ENCODE measurements around the gene ATG2A.

Gene ATG2A

GRCh38 chr11:64916775-64917662 is at the start of gene ATG2A:
ATG2A (minus strand) TSS chr11:64917209; CDS start chr11:64917135, 74 bp downstream.
- H3K4me3 ChIP-seq (ENCODE audit: low read length in 2 of 2), result peak within 1 kb of the TSS; percentile 97 to 98
- H3K9me3 ChIP-seq (ENCODE audit: control insufficient read depth in 2 of 2, low read length in 2 of 2), result no peaks in the 10 kb centered on the region
- peak within 1 kb of the TSS; percentile 98 to 100 for H3K9ac ChIP-seq (ENCODE audit: low read depth in 1 of 2, low read length in 2 of 2)
- H3K27me3 ChIP-seq (ENCODE audit: control insufficient read depth in 2 of 2, insufficient read depth in 2 of 2, low read length in 2 of 2), result no peaks in the 10 kb centered on the region
- peaks cover 15 to 20% of the 10 kb centered on the region in 2 donors for H3K4me1 ChIP-seq (ENCODE audit: control insufficient read depth in 2 of 2, insufficient read depth in 2 of 2, low read length in 2 of 2)
- H3K27ac ChIP-seq (ENCODE audit: low read depth in 2 of 2, low read length in 2 of 2), result peak within 1 kb of the TSS; percentile 80
- H3K36me3 ChIP-seq (ENCODE audit: control insufficient read depth in 2 of 2, insufficient read depth in 2 of 2, low read length in 2 of 2), result peaks cover 14 to 18% of the 10 kb centered on the region in 2 donors

GRCh38 chr11:64963072-64963631 is 46.1 kb upstream of the ATG2A start:
- Histone ChIP-seq H3K27ac (ENCODE audit: low read depth in 2 of 2, low read length in 2 of 2) (no peak overlapping the region), H3K9me3 (ENCODE audit: control insufficient read depth in 2 of 2, low read length in 2 of 2) (no peaks in the 10 kb centered on the region), H3K27me3 (ENCODE audit: control insufficient read depth in 2 of 2, insufficient read depth in 2 of 2, low read length in 2 of 2) (no peaks in the 10 kb centered on the region), H3K4me3 (ENCODE audit: low read length in 2 of 2) (no peak overlapping the region), H3K36me3 (ENCODE audit: control insufficient read depth in 2 of 2, insufficient read depth in 2 of 2, low read length in 2 of 2) (no peaks in the 10 kb centered on the region), H3K4me1 (ENCODE audit: control insufficient read depth in 2 of 2, insufficient read depth in 2 of 2, low read length in 2 of 2) (no peaks in the 10 kb centered on the region), H3K9ac (ENCODE audit: low read depth in 1 of 2, low read length in 2 of 2) (no peak overlapping the region)

DNA sequence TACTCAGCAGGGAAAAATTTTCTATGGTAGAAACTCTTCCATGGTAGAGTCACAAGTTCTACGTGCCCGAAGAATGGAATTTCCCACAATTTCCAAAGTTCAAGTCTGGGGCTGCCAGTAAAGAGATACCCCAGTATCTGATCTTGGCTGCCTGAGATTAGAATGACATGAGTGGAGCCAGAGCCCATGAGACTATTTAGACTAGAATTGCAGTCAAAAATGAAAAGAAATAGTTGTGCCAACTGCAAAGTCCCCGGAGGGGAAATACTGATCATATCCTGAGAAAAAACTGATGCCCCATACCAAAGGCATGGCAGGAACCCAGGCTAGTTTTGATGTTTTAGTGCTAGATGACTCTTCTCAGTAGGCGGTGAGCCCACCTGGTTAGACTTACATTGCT is 43.7 kb upstream of the ATG2A start:
- H3K36me3 ChIP-seq (ENCODE audit: control insufficient read depth in 2 of 2, insufficient read depth in 2 of 2, low read length in 2 of 2), result no peaks in the 10 kb centered on the region
- H3K9me3 ChIP-seq (ENCODE audit: control insufficient read depth in 2 of 2, low read length in 2 of 2), result no peaks in the 10 kb centered on the region
- no peak overlapping the region for H3K27ac ChIP-seq (ENCODE audit: low read depth in 2 of 2, low read length in 2 of 2)
- H3K27me3 ChIP-seq (ENCODE audit: control insufficient read depth in 2 of 2, insufficient read depth in 2 of 2, low read length in 2 of 2), result no peaks in the 10 kb centered on the region
- H3K4me1 ChIP-seq (ENCODE audit: control insufficient read depth in 2 of 2, insufficient read depth in 2 of 2, low read length in 2 of 2), result no peaks in the 10 kb centered on the region
- no peak overlapping the region for H3K4me3 ChIP-seq (ENCODE audit: low read length in 2 of 2)
- H3K9ac ChIP-seq (ENCODE audit: low read depth in 1 of 2, low read length in 2 of 2), result no peak overlapping the region

- H3K36me3 ChIP-seq (ENCODE audit: control insufficient read depth in 2 of 2, insufficient read depth in 2 of 2, low read length in 2 of 2), result no peaks in the 10 kb centered on the region
- no peaks in the 10 kb centered on the region for H3K27me3 ChIP-seq (ENCODE audit: control insufficient read depth in 2 of 2, insufficient read depth in 2 of 2, low read length in 2 of 2)
- no peaks in the 10 kb centered on the region for H3K4me1 ChIP-seq (ENCODE audit: control insufficient read depth in 2 of 2, insufficient read depth in 2 of 2, low read length in 2 of 2)
- no peaks in the 10 kb centered on the region for H3K9me3 ChIP-seq (ENCODE audit: control insufficient read depth in 2 of 2, low read length in 2 of 2)
- no peak overlapping the region for H3K27ac ChIP-seq (ENCODE audit: low read depth in 2 of 2, low read length in 2 of 2)
- no peak overlapping the region for H3K9ac ChIP-seq (ENCODE audit: low read depth in 1 of 2, low read length in 2 of 2)
- no peak overlapping the region for H3K4me3 ChIP-seq (ENCODE audit: low read length in 2 of 2)
These were observed 42.5 kb upstream of the ATG2A start for GRCh38 chr11:64959498-64959897.

- Histone ChIP-seq H3K9me3 (ENCODE audit: control insufficient read depth in 2 of 2, low read length in 2 of 2) (no peaks in the 10 kb centered on the region), H3K4me1 (ENCODE audit: control insufficient read depth in 2 of 2, insufficient read depth in 2 of 2, low read length in 2 of 2) (no peaks in the 10 kb centered on the region), H3K4me3 (ENCODE audit: low read length in 2 of 2) (no peak overlapping the region), H3K9ac (ENCODE audit: low read depth in 1 of 2, low read length in 2 of 2) (no peak overlapping the region), H3K27me3 (ENCODE audit: control insufficient read depth in 2 of 2, insufficient read depth in 2 of 2, low read length in 2 of 2) (no peaks in the 10 kb centered on the region), H3K27ac (ENCODE audit: low read depth in 2 of 2, low read length in 2 of 2) (no peak overlapping the region), H3K36me3 (ENCODE audit: control insufficient read depth in 2 of 2, insufficient read depth in 2 of 2, low read length in 2 of 2) (no peaks in the 10 kb centered on the region)
These were observed 37.2 kb upstream of the ATG2A start for GRCh38 chr11:64954201-64954600.

GRCh38 chr11:64951529-64951928 is 34.5 kb upstream of the ATG2A start:
- Histone ChIP-seq H3K9ac (ENCODE audit: low read depth in 1 of 2, low read length in 2 of 2) (no peak overlapping the region), H3K27me3 (ENCODE audit: control insufficient read depth in 2 of 2, insufficient read depth in 2 of 2, low read length in 2 of 2) (no peaks in the 10 kb centered on the region), H3K4me1 (ENCODE audit: control insufficient read depth in 2 of 2, insufficient read depth in 2 of 2, low read length in 2 of 2) (no peaks in the 10 kb centered on the region), H3K9me3 (ENCODE audit: control insufficient read depth in 2 of 2, low read length in 2 of 2) (no peaks in the 10 kb centered on the region), H3K36me3 (ENCODE audit: control insufficient read depth in 2 of 2, insufficient read depth in 2 of 2, low read length in 2 of 2) (no peaks in the 10 kb centered on the region), H3K4me3 (ENCODE audit: low read length in 2 of 2) (no peak overlapping the region), H3K27ac (ENCODE audit: low read depth in 2 of 2, low read length in 2 of 2) (no peak overlapping the region)

DNA sequence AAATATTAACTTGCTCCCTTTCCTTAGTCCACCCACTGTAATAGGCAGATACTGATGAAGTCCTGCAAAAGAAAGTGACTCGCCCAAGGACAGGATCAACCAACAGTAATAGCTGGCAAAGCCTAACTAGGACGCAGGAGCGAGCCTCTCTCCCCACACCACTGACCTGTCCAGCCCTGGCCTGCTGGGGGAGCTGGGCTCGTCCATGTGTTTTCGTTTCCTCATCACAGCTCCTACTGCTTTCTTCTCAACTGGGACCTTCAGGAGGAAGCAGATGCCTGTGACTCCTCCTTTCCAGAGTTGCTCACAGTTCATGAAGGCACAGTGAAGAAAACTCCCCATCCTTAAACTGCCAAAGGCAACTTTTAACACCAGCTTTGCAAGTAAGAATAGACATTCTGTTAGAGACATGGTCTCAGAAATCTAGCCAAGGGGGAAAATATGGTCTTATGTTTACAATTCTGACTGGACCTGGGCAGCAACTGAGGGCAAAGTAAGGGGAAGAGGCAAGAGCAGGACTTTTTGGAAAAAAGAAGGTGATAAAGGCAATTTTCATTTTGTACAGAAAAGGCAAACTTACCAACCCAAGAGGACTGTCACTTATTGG is 30.3 kb upstream of the ATG2A start:
- Histone ChIP-seq H3K9ac (ENCODE audit: low read depth in 1 of 2, low read length in 2 of 2) (no peak overlapping the region), H3K36me3 (ENCODE audit: control insufficient read depth in 2 of 2, insufficient read depth in 2 of 2, low read length in 2 of 2) (no peaks in the 10 kb centered on the region), H3K4me3 (ENCODE audit: low read length in 2 of 2) (no peak overlapping the region), H3K9me3 (ENCODE audit: control insufficient read depth in 2 of 2, low read length in 2 of 2) (no peaks in the 10 kb centered on the region), H3K27ac (ENCODE audit: low read depth in 2 of 2, low read length in 2 of 2) (no peak overlapping the region), H3K4me1 (ENCODE audit: control insufficient read depth in 2 of 2, insufficient read depth in 2 of 2, low read length in 2 of 2) (no peaks in the 10 kb centered on the region), H3K27me3 (ENCODE audit: control insufficient read depth in 2 of 2, insufficient read depth in 2 of 2, low read length in 2 of 2) (no peaks in the 10 kb centered on the region)

DNA sequence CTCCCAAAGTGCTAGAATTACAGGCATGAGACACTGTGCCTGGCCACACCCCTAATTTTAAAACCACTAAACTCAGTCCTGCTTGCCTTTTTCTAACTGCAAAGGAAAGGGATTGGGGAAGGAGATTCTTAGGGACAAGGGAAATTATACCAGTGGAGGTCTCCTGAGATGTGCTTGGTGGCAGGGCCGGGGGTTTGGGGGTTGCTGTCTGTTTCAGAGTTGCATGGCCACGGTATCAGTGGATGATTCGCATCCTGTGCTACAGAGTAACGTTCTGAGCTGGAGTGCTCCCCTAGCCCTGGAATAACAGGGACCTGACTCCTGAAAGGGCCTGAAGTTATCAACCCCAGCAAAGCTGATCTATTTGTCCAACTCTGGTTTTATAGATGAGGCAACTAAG is 19.5 kb upstream of the ATG2A start:
- Histone ChIP-seq H3K36me3 (ENCODE audit: control insufficient read depth in 2 of 2, insufficient read depth in 2 of 2, low read length in 2 of 2) (peaks cover 19 to 20% of the 10 kb centered on the region in 2 donors), H3K4me1 (ENCODE audit: control insufficient read depth in 2 of 2, insufficient read depth in 2 of 2, low read length in 2 of 2) (no peaks in the 10 kb centered on the region), H3K27ac (ENCODE audit: low read depth in 2 of 2, low read length in 2 of 2) (no peak overlapping the region), H3K27me3 (ENCODE audit: control insufficient read depth in 2 of 2, insufficient read depth in 2 of 2, low read length in 2 of 2) (no peaks in the 10 kb centered on the region), H3K9ac (ENCODE audit: low read depth in 1 of 2, low read length in 2 of 2) (no peak overlapping the region), H3K4me3 (ENCODE audit: low read length in 2 of 2) (no peak overlapping the region), H3K9me3 (ENCODE audit: control insufficient read depth in 2 of 2, low read length in 2 of 2) (no peaks in the 10 kb centered on the region)

DNA sequence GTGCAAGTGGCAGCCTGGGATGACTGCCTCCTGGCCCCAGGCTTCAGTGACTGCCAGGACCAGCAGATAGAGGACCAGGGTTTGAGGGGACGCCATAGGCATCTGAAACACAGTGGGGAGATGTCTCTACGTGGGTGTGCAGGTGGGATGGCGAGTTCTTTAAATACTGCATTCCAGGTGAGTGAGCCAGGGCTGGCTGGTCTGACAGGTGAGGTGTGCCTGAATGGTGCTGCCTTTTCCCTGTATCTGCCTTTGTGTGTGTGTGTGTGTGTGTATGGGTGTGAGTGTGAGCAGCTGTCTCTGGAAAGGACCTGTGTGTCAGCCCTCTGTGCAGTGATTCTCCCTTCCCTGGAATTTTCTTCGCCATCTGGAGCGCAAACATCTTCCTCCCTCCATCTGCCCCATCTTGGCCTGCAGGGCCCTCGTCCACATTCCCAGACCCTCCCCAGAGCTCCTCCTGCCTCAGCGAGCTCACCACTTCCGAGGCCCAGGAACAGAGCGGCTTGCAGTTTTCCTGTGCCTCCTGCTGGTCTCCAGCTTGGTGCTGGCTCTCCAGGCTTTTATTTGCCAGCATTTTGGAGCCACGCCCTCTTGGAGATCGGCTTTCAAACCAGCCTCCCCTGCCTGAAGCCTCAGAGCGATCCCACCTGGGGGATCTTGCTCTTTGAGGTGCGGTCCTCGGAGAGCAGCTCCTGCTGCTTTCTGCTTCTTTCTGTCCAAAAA is 18.5 kb upstream of the ATG2A start, which contains the start of gene GPHA2:
TSS of gene GPHA2 (minus strand) at position 535 of the 723 bp plus-strand sequence. CDS start at position 102, 433 bp downstream.
- no peak within 1 kb of the TSS for H3K4me3 ChIP-seq (ENCODE audit: low read length in 2 of 2)
- no peak within 1 kb of the TSS for H3K9ac ChIP-seq (ENCODE audit: low read depth in 1 of 2, low read length in 2 of 2)
- no peaks in the 10 kb centered on the region for H3K9me3 ChIP-seq (ENCODE audit: control insufficient read depth in 2 of 2, low read length in 2 of 2)
- H3K4me1 ChIP-seq (ENCODE audit: control insufficient read depth in 2 of 2, insufficient read depth in 2 of 2, low read length in 2 of 2), result no peaks in the 10 kb centered on the region
- H3K36me3 ChIP-seq (ENCODE audit: control insufficient read depth in 2 of 2, insufficient read depth in 2 of 2, low read length in 2 of 2), result peaks cover 26 to 28% of the 10 kb centered on the region in 2 donors
- H3K27me3 ChIP-seq (ENCODE audit: control insufficient read depth in 2 of 2, insufficient read depth in 2 of 2, low read length in 2 of 2), result no peaks in the 10 kb centered on the region
- H3K27ac ChIP-seq (ENCODE audit: low read depth in 2 of 2, low read length in 2 of 2), result no peak within 1 kb of the TSS

Data from mucosa of rectum (tissue), 2 donors.